Dendritic cell treated with granulocyte-macrophage colony-stimulating factor and Interleukin-4, amounts not matched to agents 40 ng/mL and 50 ng/mL, for 4 days (primary cell): Measurements from ENCODE around the gene AZU1.
"Not testable (repeated sequence)": the region's sequence is repeated elsewhere in the genome, so short reads cannot be mapped to it uniquely, and the experiment has no call there.

Source experiments
- H3K27ac Mint-ChIP-seq: one replicate; pipeline ENCODE4 v1.8.0; 2022; ENCODE audit warnings: mild to moderate bottlenecking, mixed read lengths
- H3K27me3 Mint-ChIP-seq: one replicate; pipeline ENCODE4 v1.8.0; 2022; ENCODE audit warnings: mild to moderate bottlenecking, mixed read lengths
- H3K36me3 Mint-ChIP-seq: one replicate; pipeline ENCODE4 v1.8.0; 2022; ENCODE audit warnings: low read depth, mixed read lengths
- H3K4me1 Mint-ChIP-seq: one replicate; pipeline ENCODE4 v1.8.0; 2022; ENCODE audit warnings: low read depth, mixed read lengths
- H3K4me3 Mint-ChIP-seq: one replicate; pipeline ENCODE4 v1.8.0; 2022; ENCODE audit warnings: mild to moderate bottlenecking, moderate library complexity, mixed read lengths
- H3K9me3 Mint-ChIP-seq: one replicate; pipeline ENCODE4 v1.8.0; 2022; ENCODE audit warnings: mixed read lengths
- intact Hi-C: fragments of 100-400 bp; cut with micrococcal nuclease; formaldehyde crosslinking; loops from one replicate; pipeline ENCODE4 v1.15.0; 2022

AZU1 gene

GRCh38 chr19:868458-869244 lies 41.0 kb downstream of the AZU1 start:
- Mint-ChIP-seq H3K4me1 (peaks cover 37% of the 10 kb centered on the region), H3K9me3 (no peaks in the 10 kb centered on the region), H3K27me3 (no peaks in the 10 kb centered on the region), H3K36me3 (peaks cover 65% of the 10 kb centered on the region), H3K27ac (no peak overlapping the region), H3K4me3 (no peak overlapping the region)
- intact Hi-C loops: no loop called here

GRCh38 chr19:869245-870177 lies 41.9 kb downstream of the AZU1 start:
- intact Hi-C loops: no loop called here

GRCh38 chr19:870314-870713 lies 42.7 kb downstream of the AZU1 start:
- Mint-ChIP-seq H3K9me3 (no peaks in the 10 kb centered on the region), H3K36me3 (peaks cover 81% of the 10 kb centered on the region), H3K4me1 (peaks cover 32% of the 10 kb centered on the region), H3K27me3 (no peaks in the 10 kb centered on the region), H3K27ac (no peak overlapping the region), H3K4me3 (no peak overlapping the region)
- intact Hi-C loops: no loop called here

More at GRCh38 chr19:869245-870177, 41.9 kb downstream of the AZU1 start:
- Mint-ChIP-seq H3K9me3 (no peaks in the 10 kb centered on the region), H3K36me3 (peaks cover 73% of the 10 kb centered on the region), H3K4me3 (no peak overlapping the region), H3K4me1 (peaks cover 32% of the 10 kb centered on the region), H3K27me3 (no peaks in the 10 kb centered on the region), H3K27ac (peak overlapping the region; percentile 62)

DNA sequence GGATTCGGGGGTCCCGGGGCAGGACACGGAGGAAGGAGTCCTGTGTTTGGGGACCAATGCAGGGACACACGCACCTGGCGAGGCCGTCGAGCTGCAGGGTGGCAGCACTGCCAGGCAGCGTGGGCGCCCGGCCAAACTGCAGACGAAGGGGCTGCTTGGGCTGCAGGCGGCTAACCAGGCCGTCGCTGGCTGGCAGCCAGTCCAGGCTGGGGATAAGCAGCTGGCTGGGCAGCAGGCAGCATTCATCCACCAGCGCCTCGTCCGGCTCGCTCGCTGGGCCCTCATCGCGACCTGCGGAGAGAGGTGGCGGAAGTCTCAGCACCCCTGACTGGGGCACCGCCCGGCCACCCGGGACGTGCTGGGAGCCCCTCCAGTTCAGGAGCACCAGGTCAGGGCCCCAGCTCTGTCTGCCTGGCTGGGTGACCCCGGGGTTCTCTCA lies 43.3 kb downstream of the AZU1 start:
- no peaks in the 10 kb centered on the region for H3K27me3 Mint-ChIP-seq
- no peaks in the 10 kb centered on the region for H3K9me3 Mint-ChIP-seq
- peak overlapping the region; percentile 53 for H3K27ac Mint-ChIP-seq
- peaks cover 32% of the 10 kb centered on the region for H3K4me1 Mint-ChIP-seq
- no peak overlapping the region for H3K4me3 Mint-ChIP-seq
- intact Hi-C loops: no loop called here
- peaks cover 82% of the 10 kb centered on the region for H3K36me3 Mint-ChIP-seq

DNA sequence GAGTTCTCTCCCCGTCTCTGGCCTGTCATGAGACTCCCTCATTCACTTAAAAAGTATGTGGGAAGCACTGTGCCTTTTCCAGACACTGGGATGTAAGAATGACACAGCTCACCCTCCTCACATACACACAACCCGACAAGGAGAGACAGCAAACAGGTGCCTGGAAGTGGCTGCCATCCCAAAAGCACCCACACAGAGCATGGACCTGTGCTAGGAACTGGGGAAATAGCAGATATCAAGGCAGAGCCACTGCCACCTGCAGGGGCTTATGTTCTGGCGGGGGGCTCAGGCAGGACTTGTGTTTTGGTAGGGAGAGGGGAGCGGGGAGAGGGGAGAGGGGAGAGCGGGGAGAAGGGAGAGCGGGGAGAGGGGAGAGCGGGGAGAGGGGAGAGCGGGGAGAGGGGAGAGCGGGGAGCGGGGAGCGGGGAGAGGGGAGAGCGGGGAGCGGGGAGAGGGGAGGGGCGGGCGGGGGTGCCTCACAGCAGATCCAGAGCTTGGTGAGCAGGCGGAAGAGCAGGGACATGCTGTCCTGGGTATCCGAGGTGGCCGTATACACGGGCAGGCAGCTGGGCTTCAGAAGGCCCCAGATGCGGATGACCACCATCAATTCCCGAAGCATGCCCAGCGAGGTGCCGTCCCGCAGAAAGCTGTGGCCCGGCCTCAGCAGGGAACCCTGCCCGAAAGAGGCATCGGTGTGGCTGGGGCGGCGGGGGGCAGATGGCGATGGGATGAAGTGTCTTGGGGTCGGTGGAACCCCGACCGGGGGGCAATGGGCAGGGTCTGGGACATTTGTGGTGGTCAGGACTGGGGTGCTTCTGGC lies 44.0 kb downstream of the AZU1 start:
- H3K4me3 Mint-ChIP-seq: peak overlapping the region; percentile 75
- H3K27me3 Mint-ChIP-seq: no peaks in the 10 kb centered on the region
- peaks cover 89% of the 10 kb centered on the region for H3K36me3 Mint-ChIP-seq
- intact Hi-C loops: no loop called here
- no peaks in the 10 kb centered on the region for H3K9me3 Mint-ChIP-seq
- peak overlapping the region; percentile 83 for H3K27ac Mint-ChIP-seq
- peaks cover 32% of the 10 kb centered on the region for H3K4me1 Mint-ChIP-seq

- intact Hi-C loops: no loop called here
- H3K36me3 Mint-ChIP-seq: peaks cover 89% of the 10 kb centered on the region
Measured at GRCh38 chr19:872266-872951, 44.8 kb downstream of the AZU1 start.

DNA sequence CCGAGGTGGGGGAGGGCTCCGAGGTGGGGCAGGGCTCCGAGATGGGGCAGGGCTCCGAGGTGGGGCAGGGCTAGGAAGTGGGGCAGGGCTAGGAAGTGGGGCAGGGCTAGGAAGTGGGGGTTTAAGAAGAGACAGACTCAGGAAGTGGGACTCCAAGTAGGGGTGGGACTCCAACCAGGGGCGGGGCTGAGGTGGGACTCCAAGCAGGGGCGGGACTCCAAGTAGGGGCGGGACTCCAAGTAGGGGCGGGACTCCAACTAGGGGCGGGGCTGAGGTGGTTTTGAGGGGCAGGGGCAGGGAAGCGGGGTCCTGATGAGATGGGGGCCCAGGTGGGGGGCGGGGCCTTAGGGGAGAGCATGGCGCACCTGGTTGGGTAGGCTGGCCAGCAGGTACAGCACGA lies 45.4 kb downstream of the AZU1 start:
- no peaks in the 10 kb centered on the region for H3K9me3 Mint-ChIP-seq
- peaks cover 25% of the 10 kb centered on the region for H3K4me1 Mint-ChIP-seq
- intact Hi-C loops: no loop called here
- no peaks in the 10 kb centered on the region for H3K27me3 Mint-ChIP-seq
- peak overlapping the region; percentile 83 for H3K27ac Mint-ChIP-seq
- peaks cover 89% of the 10 kb centered on the region for H3K36me3 Mint-ChIP-seq
- peak overlapping the region; percentile 55 for H3K4me3 Mint-ChIP-seq

More at GRCh38 chr19:872266-872951, 44.8 kb downstream of the AZU1 start:
- Mint-ChIP-seq H3K27me3 (no peaks in the 10 kb centered on the region), H3K4me1 (peaks cover 28% of the 10 kb centered on the region), H3K27ac (peak overlapping the region; percentile 83), H3K9me3 (no peaks in the 10 kb centered on the region), H3K4me3 (peak overlapping the region; percentile 75)

GRCh38 chr19:873561-874041 lies 46.0 kb downstream of the AZU1 start:
- intact Hi-C loops: no loop called here
- Mint-ChIP-seq H3K27ac (no peak overlapping the region), H3K27me3 (no peaks in the 10 kb centered on the region), H3K4me1 (peaks cover 25% of the 10 kb centered on the region), H3K9me3 (no peaks in the 10 kb centered on the region), H3K36me3 (peaks cover 89% of the 10 kb centered on the region), H3K4me3 (no peak overlapping the region)

DNA sequence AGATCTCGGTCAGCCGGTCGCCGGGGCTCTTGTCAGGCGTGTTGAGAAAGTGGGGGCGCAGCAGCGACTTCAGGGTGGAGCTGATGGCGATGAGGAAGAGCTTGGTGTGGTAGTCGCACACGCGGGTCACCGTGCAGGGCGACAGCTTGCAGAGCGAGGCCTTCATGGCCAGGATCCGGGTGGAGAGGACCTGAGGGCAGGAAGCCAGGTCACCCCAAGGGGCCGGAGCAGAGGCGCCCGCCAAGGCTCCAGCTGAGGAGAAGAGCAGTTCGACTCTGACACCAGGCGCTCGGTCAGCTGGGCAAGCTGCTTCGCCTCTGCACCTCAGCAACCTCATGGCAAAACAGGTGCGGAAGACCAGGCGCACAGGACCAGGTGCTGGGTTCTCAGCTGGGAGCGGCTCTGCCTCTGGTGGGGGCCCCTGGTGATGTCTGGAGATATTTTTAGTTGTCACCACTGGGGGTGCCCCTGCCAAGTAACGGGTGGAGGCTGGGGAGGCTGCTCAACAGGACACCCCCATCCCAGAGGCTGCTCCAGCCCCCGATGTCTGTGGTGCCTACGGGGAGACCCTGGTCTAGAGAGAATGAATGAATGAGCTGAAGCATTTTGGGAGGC lies 47.7 kb downstream of the AZU1 start:
- Mint-ChIP-seq H3K27me3 (no peaks in the 10 kb centered on the region), H3K9me3 (no peaks in the 10 kb centered on the region), H3K27ac (no peak overlapping the region), H3K4me1 (peaks cover 15% of the 10 kb centered on the region), H3K36me3 (peaks cover 89% of the 10 kb centered on the region), H3K4me3 (no peak overlapping the region)
- intact Hi-C loops: no loop called here

DNA sequence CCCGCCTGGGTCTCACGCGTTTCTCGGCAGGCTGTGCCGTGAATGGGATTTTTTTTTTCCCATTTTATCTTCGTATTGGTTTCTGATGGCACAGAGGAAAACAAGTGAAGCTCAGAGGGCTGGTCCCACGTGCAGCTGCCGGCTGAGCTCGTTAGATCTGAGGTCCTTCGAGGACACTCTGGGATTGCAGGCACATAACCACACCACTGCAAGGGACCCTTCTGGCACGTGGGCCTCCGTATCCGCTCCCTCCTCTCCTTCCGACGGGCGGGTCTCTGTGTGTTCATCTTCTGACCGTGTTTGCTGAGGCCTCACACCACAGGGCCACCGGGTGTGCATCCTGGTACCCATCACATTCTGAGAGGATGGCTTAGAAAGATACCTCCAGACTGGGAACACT lies 48.5 kb downstream of the AZU1 start:
- Mint-ChIP-seq H3K4me1 (peaks cover 10% of the 10 kb centered on the region), H3K27me3 (no peaks in the 10 kb centered on the region), H3K9me3 (no peaks in the 10 kb centered on the region), H3K27ac (no peak overlapping the region), H3K36me3 (peaks cover 89% of the 10 kb centered on the region), H3K4me3 (no peak overlapping the region)
- intact Hi-C loops: no loop called here

- Mint-ChIP-seq H3K27me3 (no peaks in the 10 kb centered on the region), H3K36me3 (peaks cover 89% of the 10 kb centered on the region), H3K9me3 (no peaks in the 10 kb centered on the region), H3K27ac (no peak overlapping the region), H3K4me3 (no peak overlapping the region), H3K4me1 (peaks cover 9% of the 10 kb centered on the region)
- intact Hi-C loops: no loop called here
Measured at GRCh38 chr19:876780-877314, 49.2 kb downstream of the AZU1 start.

GRCh38 chr19:877992-878660 lies 50.5 kb downstream of the AZU1 start:
- H3K27ac Mint-ChIP-seq, H3K4me3 Mint-ChIP-seq, intact Hi-C loops, H3K27me3 Mint-ChIP-seq, H3K9me3 Mint-ChIP-seq, H3K4me1 Mint-ChIP-seq: not testable (repeated sequence)
- H3K36me3 Mint-ChIP-seq: peaks cover 94% of the 10 kb centered on the region
